Ammon's horn (tissue), 1 donor: ENCODE results near the gene UCN.
A peak's percentile ranks its signal among the peaks of the same experiment; 100 is the strongest.

Experiments used
- DNase-seq: peaks from one replicate; pipeline ENCODE4 v3.0.0-alpha.2; 2016; ENCODE audit warnings: low spot score

UCN gene

GRCh38 chr2:27261241-27261925, 46.9 kb downstream of the UCN start:
- peak; percentile 20 for DNase-seq

- DNase-seq: no peak
Observed at GRCh38 chr2:27258051-27258450, 50.2 kb downstream of the UCN start.
